Ishikawa (cell line): ENCODE results near the gene ZSCAN18.

ENCODE experiments used
- CEBPB ChIP-seq: IDR thresholded peaks from 2 replicates; pipeline ENCODE4 v1.6.1; 2012
- CREB1 ChIP-seq: IDR thresholded peaks from 2 replicates; pipeline ENCODE4 v1.6.1; 2012; ENCODE audit warnings: low read depth
- EGR1 ChIP-seq: IDR thresholded peaks from 2 replicates; pipeline ENCODE4 v1.6.1; 2012
- EP300 ChIP-seq: IDR thresholded peaks from 2 replicates; pipeline ENCODE4 v1.6.1; 2012; ENCODE audit warnings: borderline replicate concordance
- FOXM1 ChIP-seq: IDR thresholded peaks from 2 replicates; pipeline ENCODE4 v1.6.1; 2012; ENCODE audit warnings: low read depth, borderline replicate concordance
- NFIC ChIP-seq: IDR thresholded peaks from 2 replicates; pipeline ENCODE4 v1.6.1; 2012
- RAD21 ChIP-seq: IDR thresholded peaks from 2 replicates; pipeline ENCODE4 v1.6.1; 2012; ENCODE audit warnings: low read depth
- REST ChIP-seq: IDR thresholded peaks from 2 replicates; pipeline ENCODE4 v1.6.1; 2012; ENCODE audit warnings: low read depth, mild to moderate bottlenecking
- TAF1 ChIP-seq: IDR thresholded peaks from 2 replicates; pipeline ENCODE4 v1.6.1; 2012; ENCODE audit warnings: low read depth, mild to moderate bottlenecking
- TCF12 ChIP-seq: IDR thresholded peaks from 2 replicates; pipeline ENCODE4 v1.6.1; 2012; ENCODE audit warnings: low read depth
- TEAD4 ChIP-seq: IDR thresholded peaks from 2 replicates; pipeline ENCODE4 v1.6.1; 2012
- YY1 ChIP-seq: IDR thresholded peaks from 2 replicates; pipeline ENCODE4 v1.6.1; 2012; ENCODE audit warnings: low read depth
- ZBTB7A ChIP-seq: IDR thresholded peaks from 2 replicates; pipeline ENCODE4 v1.6.1; 2012; ENCODE audit warnings: low read depth
- TF ChIP-seq, protein P1 (sequence below): IDR thresholded peaks from 2 replicates; pipeline ENCODE4 v1.6.1; 2012
- TF ChIP-seq, protein P2 (sequence below): IDR thresholded peaks from 2 replicates; pipeline ENCODE4 v1.6.1; 2012

ZSCAN18 gene

DNA sequence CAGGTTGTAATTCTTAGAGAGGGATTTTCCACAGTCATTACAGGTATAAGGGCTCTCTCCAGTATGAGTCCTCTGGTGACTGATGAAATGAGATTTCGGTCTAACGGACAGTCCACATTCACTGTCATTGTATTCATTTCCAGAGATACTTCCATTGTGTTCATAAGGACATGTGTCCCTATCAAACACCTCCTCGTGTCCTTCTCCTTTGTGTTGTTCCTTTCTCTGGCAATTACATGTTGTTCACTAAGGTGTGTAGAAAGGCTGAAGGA lies 10.5 kb upstream of the ZSCAN18 start:
- TF ChIP-seq TCF12 (no peak), FOXM1 (no peak), YY1 (no peak), REST (no peak), TAF1 (no peak), RAD21 (no peak), CEBPB (no peak), EP300 (no peak), TEAD4 (no peak)
- TF ChIP-seq, protein P1, sequence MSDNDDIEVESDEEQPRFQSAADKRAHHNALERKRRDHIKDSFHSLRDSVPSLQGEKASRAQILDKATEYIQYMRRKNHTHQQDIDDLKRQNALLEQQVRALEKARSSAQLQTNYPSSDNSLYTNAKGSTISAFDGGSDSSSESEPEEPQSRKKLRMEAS: no peak
- TF ChIP-seq, protein P2, sequence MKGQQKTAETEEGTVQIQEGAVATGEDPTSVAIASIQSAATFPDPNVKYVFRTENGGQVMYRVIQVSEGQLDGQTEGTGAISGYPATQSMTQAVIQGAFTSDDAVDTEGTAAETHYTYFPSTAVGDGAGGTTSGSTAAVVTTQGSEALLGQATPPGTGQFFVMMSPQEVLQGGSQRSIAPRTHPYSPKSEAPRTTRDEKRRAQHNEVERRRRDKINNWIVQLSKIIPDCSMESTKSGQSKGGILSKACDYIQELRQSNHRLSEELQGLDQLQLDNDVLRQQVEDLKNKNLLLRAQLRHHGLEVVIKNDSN: no peak

- TF ChIP-seq EGR1 (no peak), CREB1 (no peak), TEAD4 (no peak), ZBTB7A (no peak), EP300 (no peak), TAF1 (no peak), TCF12 (no peak), NFIC (no peak), YY1 (no peak), CEBPB (no peak), RAD21 (no peak), FOXM1 (no peak), REST (no peak)
- TF ChIP-seq, protein P1: no peak
- TF ChIP-seq, protein P2: no peak
These were observed 9.9 kb upstream of the ZSCAN18 start for GRCh38 chr19:58107778-58108545.

DNA sequence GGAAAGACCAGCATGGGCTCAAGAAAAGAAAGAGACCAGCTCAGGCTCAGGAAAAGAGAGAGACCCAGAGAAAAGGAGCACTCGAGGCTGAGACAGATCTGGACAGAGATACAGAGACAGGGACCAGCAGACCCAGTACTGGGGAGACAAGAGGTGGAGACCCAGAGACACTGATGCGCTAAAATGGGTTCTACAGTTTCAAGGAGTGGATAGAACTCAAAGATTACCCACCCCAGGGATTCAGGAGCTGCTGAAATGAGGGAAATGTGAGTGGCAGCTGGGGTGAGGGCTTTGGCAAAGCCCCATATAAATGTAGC lies 609 bp upstream of the ZSCAN18 start:
- no peak for TF ChIP-seq EGR1

DNA sequence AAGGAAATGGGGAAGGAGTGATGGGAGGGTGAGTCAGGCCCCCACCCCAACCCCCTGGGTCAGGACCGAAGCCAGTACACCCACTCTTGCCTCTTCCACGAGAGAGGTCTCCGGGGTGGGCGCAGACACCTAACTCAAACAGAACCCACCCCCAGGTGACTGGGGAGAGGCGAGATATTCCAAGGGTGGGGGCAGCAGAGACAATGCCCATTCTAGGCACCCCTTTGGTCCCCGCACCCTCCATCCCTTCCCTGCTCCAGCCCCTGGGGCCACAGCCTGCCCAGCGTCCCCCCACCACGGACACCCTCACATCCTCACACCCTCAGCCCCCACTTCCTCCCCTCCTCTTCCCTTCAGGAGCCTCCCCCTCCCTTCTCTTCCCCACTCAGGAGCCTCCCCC lies 682 bp downstream of the ZSCAN18 start:
- TF ChIP-seq NFIC (no peak), YY1 (no peak), FOXM1 (no peak), CREB1 (no peak)

DNA sequence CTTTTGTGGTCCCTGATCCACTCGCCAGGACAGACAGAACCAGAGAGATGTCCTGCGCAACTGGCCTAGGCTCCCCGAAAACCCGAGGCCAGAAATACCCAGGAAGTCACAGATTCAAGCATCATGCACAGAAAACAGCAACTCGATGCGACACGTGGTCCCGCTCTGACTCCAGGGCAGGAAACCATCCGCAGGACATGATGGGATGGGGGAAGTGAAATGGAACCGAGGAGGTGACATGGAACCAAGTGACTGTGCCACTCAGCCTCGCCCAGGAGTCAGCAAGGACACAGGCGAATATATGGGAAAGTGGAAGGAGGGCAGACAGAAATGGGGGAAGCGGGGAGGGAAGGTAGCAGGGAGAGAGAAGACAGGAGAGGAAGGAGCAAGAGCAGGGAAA lies 1.1 kb downstream of the ZSCAN18 start:
- no peak for TF ChIP-seq CREB1
- TF ChIP-seq CEBPB: no peak
- no peak for TF ChIP-seq TCF12
- TF ChIP-seq NFIC: no peak
- no peak for TF ChIP-seq TEAD4
- no peak for TF ChIP-seq FOXM1
- TF ChIP-seq, protein P1: no peak
- no peak for TF ChIP-seq ZBTB7A
- no peak for TF ChIP-seq EP300
- TF ChIP-seq, protein P2: no peak
- no peak for TF ChIP-seq RAD21
- no peak for TF ChIP-seq YY1
- no peak for TF ChIP-seq TAF1
- no peak for TF ChIP-seq EGR1
- TF ChIP-seq REST: no peak
